Stimulated activated CD4-positive, alpha-beta T cell treated with anti-CD3 and anti-CD28 coated beads, Interleukin-1b, Interleukin-23, amount 100 ng/mL, for 1 hour (primary cell): ENCODE results near the gene P4HA3.

Experiments
- DNase-seq, 2 donors: peaks; one replicate each; pipeline ENCODE4 v3.0.0-alpha.2; 2020; ENCODE audit warnings: low read depth in 2 of 2

The P4HA3 gene

DNA sequence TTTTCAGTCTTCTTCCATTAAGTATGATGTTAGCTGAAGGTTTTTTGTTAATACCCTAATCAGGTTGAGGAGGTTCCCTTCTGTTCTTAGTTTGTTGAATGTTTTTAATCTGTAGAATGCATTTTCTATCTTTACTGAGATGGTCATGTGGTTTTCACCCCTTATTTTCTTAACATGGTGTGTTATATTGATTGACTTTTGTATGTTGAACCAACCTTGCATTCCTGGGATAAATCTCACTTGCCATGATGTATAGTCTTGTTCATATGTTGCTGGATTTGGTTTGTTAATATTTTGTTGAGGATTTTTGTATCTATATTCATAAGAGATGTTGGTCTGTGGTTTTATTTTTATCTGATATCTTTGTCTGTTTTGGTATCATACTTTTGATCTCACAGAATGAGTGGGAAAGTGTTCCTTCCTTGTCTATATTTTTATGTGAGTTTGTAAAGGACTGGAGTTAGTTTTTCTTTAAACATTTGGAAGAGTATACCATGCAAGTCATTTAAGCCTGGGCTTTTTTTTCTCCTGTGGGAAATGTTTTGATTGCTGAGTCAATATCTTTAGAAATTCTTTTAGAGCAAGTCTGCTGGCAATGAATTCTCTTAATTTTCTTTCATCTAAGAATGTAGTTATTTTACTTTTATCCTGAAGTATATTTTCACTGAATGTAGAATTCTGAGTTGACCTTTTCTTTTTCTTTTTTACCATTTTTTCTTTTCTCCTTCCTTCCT is 5.5 kb upstream of the P4HA3 start:
- no peak for DNase-seq

DNA sequence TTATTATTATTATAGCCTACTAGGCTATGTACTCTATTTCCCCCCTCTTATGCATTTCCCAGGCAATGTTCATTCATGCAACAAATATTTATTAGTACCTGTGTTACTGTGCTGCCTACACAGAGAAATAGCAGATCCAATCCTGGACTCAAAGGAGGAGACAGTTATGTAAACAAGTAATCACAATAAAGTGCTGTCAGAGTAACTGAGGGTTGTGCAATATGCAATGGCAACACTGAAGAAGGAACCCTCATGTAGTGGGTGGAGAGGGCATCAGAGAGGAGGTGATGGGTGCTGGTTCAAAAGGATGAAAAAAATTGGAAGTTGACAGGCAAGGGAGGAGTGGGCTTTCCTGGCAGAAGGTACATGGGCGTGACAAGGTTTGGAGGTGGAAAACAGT is 886 bp upstream of the P4HA3 start:
- DNase-seq, result no peak

DNA sequence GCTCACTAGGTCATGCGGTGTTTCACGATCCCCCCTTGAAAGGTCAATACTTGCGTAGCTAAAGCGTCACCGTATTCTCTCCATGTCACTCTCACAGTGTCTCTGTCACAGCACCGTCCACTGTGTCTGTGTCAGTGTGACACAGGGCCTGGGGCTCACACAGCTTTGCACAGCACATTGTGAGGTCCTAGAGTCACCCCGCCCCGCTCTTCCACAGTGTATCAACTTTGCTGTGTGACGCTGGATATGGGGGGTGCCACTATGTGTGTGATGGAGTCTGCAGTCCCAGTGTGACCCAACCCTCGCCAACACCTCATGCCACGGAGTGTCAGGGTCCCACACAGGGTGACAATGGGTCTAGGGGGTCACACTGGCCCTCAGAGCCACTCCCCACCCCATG is 583 bp downstream of the P4HA3 start:
- no peak for DNase-seq

DNA sequence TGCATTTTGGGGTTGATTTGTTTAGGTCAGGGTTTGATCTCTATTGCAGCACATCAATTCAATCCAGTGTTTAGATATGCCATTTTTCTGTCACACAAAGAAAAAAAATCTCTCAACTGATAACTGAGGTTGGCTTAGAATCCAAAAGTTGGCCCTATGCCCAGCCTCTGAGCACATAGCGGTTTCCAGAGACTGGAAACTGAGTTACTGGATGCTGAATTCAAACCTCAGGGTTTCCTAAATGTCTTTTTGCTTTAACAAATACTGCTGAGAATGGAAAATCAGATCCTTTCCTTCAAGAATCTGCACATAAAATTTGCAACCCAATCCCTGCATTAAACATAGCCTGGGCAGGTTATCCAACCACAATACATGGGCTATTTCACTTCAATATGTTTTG is 4.0 kb downstream of the P4HA3 start:
- DNase-seq, result no peak

DNA sequence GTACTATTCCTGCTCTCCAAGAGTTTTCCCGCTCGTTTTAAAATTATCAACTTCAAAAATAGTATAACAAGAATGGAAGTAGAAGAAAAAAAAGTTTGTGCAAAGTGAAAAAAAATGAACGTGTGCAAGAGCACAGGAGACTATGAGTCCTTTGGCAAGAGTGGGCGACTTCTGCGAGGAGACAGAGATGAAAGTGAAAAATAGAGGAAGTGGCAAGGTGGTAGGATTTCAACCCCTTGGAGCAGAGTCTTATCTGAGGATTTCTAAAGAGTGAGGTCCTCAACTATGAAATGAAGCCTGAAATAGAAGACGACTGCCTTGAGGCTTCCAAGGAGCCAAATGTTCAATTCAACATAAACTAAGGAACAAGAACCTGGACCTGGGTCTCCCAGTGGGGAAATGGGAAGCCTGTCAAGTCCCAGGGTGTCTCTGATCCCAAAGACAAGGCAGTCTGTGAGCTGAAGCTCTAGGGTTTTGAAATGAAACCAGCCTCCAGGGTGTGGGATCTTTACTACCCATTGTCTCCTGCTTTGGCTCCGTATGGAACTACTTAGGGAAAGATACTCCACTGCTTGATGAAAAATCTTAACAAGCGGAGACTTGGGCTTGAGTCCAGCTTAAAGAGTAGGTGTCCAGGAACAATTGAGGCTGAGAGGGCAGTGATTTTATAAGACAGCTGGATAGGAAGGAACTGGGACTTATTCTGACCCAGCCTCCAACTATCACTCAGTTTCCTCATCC is 4.8 kb downstream of the P4HA3 start:
- no peak for DNase-seq

DNA sequence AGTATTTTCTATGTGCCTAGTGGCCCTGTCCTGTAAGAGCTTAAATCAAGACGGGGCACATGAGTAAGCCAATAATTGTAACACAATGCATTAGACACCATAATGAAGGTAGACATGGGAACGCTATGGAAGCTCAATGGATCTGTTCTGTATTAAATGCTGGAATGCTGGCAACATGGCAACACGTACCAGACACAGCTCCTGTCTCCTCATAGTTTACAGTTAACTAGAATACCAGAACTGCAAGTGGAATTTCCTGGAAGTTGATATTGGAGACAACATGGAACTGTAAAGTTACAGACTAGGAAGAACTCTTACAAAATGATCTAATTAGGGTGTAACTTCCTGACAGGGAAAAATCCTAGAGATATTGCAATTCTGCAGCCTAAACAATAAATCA is 12.4 kb downstream of the P4HA3 start:
- no peak for DNase-seq

DNA sequence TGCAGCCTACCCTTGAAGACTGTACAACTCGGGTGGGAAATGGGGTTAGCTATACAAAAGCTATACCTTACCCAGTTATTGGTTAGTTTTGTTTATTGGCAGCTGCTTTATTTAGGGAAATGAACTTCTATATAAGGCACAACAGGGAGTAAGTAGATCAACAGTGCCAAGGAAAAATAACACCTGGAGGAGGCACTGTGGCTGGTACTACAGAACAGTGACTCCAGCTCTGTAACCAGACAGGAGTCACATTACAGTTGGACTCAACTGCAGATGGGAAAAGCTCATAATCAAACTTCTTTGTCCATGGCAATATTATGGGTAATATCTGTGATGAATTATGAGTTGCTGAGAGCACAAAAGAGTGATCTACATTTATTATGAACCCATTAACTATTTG is 14.0 kb downstream of the P4HA3 start:
- DNase-seq, result no peak

DNA sequence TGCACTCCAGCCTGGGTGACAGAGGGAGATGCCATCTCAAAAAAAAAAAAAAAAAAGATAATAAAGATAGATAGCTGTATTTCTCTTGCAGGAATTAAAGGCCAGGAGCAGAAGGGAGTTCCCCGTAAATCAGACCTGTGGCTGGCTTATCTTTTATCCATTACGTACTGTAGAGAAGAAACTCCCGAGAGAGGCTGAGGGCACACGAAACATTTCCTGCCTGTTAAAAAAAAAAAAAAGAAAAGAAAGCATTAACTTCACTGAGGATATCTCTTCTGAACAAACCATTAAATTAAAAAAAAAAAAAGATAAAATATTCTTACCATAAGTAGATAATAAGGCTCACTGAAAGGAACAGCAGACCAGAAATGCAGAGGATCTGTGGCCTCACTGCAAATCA is 22.5 kb downstream of the P4HA3 start:
- DNase-seq, result no peak

DNA sequence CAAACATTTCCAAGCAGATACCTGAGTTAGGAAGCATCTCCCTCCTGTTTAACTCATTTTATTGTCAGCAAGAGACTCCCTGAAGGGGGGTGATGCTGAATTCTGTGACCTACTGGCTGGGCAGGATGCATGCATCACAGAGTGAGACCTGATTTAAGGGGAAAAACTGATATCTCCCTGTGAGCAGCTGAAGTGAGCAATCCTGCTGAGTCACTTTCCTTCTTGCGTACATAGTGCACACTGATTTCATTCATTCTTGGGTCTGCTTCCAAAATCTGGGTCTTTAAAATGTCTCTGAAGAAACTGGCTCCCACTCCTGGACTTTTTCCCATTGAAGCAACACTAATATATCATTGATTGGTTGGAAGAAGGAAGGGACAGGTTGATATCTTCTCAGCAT is 23.3 kb downstream of the P4HA3 start:
- no peak for DNase-seq

DNA sequence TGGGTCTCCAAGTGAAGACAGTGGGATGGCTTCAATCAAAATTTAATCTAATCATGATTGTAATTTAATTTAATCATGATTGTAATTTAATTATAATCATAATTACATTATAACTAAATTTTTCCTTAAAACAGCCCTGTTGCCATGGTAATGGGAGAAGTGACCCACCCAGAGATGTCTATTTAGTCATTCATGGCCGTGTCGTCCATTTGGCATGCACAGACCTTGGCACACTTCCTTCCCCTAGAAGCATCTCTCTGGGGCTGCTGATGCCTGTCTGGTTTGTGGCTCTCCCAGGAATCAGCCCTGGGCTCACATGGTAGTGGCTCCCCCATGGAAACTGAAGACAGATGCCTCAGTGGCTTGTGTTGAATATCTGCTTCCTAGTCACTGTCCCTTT is 27.0 kb downstream of the P4HA3 start:
- no peak for DNase-seq

DNA sequence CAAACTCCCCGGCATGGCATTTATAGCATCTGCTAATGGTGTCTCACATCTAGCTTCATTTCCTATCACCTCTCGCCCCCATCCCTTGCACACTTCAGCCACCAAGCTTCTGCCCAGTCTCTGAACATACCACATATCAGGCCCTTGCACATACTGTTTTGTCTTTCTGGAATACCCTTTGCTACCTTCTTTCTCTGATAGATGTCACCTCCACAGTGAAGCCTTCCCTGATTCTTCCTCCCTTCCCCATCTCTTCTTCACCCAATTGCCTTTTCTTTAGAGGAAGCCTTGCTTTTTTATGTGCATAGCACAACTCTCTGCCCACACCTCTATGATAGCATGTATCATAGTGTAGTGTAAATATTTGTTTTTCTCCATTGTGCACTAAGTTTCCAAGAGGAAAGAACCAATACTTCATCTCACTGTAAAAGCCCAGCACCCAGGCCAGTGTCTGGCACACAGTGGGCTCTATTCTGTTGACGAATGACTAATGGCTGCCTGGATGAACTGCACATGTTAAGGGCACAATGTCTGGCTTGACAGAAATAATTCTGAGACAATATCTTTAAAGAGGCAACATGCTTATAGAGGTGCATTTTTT is 27.8 kb downstream of the P4HA3 start:
- no peak for DNase-seq

DNA sequence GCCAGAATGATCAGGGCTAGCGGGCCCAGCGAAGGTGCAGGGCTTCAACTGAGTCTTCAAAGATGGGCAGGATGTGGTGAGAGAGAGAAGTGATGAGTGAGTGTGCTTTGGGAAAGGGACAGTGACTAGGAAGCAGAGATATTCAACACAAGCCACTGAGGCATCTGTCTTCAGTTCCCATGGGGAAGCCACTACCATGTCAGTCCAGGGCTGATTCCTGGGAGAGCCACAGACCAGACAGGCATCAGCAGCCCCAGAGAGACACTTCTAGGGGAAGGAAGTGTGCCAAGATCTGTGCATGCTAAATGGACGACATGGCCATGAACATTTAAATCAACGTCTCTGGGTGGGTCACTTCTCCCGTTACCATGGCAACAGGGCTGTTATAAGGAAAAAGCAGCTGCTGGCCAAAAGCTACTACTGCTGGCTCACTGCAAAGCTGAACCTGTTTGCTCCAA is 28.5 kb downstream of the P4HA3 start:
- no peak for DNase-seq

DNA sequence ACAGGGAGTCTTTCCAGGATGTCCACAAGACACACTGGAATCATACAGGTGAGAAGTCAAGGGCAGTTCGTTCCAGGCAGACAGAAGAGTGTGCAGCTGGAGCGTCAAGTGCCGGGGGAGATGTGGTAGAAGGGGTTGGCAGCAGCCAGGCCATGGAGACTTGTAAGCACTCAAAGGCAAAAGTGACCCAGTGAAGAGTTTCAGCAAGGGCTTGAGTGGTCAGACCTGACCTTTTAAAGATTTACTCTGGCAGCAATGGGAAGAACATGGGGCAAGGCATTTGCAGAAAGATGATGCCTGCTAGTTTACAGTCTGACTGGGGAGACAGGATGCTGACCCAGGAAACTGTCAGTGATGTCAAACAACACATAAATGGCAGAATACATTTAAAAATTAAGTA is 29.0 kb downstream of the P4HA3 start:
- no peak for DNase-seq

DNA sequence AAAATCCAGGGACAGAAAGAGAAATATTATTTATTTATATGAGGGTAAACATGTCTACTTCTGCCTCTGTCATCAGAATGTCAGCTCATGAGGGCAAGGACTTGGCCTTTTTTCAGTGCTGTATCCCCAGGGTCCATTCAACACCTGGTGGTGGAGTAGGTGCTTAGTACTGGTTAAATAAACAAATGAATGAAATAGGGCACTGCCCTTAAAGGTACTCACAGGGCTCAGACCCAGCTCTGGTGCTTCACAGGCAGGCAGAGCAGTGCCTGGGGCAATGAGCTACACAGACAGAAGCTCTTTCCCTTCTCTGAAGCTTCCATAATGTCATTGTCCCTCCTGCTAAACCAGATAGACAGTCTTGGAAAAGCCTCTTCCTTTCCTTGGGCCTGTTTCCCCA is 30.9 kb downstream of the P4HA3 start:
- DNase-seq, result no peak

DNA sequence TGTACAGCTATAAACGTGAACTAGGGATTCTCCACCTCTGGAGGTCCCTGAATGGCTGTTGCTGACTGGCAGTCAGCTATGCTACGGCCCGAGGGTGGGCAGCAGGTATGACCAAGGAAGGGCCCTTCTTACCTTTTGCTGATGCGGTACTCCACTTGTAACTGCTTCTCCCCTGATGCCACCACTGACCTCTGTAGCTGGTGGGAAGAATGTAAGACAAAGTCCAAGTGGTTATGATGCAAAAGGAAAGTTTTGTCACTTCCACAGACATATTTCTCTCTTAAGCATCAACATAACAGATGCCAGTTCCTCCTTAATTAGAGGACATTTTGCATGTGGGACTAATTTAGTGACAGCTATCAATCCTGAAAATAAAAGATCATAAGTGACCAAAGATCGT is 32.2 kb downstream of the P4HA3 start:
- no peak for DNase-seq

DNA sequence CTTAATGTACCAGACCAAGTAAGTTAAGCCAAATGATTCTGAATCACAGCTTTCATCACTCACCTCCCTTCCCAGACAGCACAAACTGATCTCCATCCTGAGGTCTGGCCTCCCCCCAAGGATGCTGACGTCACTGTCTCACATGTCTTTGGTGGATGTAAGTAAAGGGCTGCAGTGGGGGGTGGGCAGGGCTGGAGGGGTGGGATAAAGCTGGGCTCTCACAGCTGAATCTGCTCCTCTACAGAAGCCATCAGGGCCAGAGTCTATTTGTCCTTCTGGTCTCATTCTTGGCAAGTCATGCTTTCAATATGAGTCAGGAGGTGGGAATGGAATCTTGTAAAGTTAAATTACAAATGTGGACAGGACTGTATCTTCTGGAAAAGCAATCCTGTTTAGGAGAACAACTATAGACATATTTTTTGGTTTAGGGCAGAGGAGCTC is 32.7 kb downstream of the P4HA3 start:
- no peak for DNase-seq

DNA sequence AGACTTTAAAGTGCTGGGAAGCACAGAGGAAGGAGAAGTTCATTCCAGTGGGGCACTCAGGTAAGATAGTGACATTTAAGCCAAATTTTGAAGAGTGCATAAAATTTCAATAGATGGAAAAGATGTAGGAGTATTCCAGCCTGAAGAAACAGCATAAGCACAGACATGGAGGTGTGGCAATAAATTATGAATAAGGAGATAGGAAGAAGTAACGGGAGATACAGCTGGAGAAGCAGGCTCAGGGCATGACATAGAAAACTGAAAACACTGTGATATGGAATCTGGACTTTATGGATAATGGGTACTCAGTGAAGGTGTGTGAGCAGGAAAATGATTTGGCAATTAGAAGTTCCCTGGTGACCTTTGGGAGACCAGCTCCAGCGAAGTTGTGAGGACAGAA is 33.3 kb downstream of the P4HA3 start:
- DNase-seq, result no peak

DNA sequence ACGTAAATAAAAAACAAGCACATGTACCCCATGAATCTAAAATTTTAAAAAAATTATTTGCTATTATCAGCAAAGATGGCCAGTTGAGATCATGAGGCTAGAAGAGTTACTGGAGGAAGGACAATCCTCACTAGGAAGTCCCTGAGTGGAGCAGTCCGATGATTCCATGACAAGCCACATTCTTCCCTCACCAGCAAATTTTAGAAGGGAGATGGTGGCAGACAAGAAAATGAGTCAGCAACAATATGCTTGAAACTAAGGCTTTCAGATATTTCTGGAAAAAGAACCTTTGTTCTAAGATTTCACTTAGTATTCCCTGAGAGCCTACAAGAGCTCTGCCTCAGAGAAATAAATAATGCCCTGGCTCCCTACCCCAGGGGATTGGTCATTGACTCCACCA is 34.9 kb downstream of the P4HA3 start:
- DNase-seq, result no peak

DNA sequence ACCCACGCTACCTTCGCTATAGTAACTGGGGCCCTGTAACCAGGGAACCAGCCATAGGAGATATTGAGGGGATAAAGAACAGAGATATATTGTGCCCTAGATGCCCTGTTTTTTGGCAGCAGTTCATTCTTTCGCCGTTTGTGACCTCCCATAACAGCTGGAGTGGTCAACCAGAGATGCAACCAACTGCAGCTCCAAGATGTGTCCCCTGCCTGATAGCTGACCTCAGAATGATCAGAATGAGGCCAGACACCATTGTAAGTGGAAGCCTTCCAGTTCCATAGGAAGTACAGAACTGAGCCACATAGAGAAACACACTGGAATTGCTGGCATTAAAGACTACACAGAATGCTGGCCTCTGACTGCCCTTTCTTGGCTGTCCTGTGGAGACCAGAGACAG is 39.2 kb downstream of the P4HA3 start:
- DNase-seq, result no peak

DNA sequence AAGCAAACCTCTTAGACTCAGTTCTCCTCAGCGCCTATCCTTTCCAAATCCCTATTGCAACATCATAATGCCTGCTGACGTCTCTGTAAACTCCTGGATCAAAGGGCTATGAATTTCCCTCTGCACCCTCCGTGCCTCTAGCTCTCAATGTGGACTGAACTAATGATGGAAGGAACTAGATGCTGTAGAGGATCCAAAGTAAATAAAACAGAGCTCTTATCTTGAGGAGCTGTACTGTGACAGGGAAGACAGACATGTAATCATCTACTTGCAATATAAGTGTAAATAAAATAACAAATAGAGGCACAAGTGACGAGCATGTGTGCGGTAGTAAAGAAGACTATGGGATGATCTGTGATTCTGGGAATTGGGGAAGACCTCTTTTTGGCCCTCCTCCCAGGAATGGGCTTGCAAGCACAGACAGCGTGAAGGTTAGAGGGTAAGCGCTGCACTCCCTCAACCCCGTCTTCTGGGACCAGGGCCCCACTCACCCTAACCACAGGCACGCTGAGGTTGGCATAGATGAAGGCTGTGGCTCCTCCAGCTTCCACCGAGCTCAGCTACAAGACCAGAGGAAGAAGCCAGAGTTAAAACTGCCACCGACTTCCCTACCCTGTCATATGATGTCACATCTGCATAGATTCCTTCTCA is 42.2 kb downstream of the P4HA3 start:
- no peak for DNase-seq

DNA sequence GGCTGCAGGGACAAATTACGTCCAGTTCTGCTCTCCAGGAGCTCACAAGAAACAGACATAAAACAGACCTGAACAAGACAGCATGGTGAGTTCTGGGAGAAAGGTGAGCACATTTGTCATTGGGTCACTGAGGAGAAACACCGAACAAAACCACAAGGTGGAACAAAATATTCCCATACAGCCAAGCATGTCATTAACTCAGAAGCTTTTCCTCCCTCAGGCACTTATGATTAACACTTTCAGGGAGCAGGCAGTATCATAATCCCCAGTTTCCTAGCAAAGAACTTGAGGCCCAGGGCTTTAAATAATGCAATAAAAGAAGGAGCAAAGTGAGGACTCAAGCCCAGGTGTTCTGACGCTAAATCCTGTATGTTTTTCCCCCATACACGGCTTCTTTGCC is 43.0 kb downstream of the P4HA3 start:
- DNase-seq, result no peak

DNA sequence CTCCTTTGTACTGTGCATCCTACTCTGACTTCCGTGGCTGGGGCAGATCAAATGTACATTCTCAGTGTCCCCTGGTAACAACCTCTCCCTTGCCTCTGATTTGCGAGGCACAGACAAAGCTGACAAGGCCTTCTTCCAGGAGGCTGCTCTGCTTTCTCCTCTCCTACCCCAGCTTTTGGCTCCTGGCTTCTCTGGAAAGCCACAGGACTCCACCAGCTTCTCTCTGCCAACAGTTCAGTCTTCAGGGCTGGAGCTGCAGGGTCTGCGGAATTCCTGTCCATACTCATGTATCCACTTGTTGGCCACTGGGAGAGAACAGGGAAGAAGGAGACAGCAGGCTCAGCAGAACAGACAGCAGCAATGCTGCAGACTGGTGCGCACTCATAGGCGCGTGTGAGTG is 44.4 kb downstream of the P4HA3 start:
- DNase-seq, result no peak

DNA sequence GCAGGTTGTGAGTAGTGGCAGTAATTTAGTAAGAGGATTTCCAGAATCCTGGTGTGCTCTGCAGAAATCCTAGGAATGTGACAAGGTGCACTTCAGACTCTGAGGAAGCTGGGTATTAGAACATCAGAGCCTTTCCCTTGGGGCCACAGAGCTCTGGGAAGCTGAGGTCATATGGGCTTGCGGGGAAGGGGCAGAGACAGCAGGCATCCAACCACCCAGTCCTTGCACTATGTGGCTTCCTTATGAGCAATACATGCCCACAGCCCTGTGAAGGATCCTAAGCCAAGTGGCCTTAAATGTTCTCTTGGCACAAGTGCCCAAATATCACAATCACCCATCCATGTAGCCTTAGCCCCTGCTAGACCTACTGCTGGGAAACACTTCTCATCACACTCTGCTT is 46.2 kb downstream of the P4HA3 start:
- no peak for DNase-seq
